ENCODE measurements around the gene DLGAP1. TPM values are rescaled to one million over a fixed set of nuclear protein-coding genes. Genes with fewer than 3 reads are reported as not detected.

Gene DLGAP1
- total RNA-seq, 1 donor from 2014 or later: 13.6 TPM

DNA sequence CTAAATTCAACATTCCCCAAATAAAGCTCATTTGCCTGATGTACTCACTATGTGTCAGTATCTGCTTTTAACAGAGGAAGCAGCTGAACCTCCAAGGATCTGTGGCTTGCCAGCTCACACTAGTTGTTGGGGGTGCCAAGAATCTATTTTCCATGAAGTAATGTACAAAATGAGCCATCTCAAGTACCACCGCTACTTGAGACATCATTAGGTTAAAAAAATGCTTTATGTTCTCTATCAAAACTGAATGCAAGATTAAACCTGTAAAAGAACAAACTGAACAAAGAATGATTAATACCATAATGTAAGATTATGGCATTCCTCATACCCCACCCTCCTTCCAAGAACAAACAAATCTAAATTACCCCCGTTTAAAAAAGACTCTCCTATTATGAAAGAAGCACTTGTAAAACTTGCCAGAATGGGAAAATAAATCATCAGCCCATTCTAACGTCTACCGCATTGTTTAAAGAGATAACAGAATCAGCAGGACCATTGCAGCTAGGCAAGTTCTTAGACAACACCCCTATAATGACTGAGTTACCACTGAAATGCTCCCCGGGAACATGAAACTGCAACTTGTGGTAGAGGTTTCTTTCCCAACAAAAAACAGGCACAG is 471.6 kb downstream of the DLGAP1 start:
- no peak overlapping the region for H3K4me3 Mint-ChIP-seq (ENCODE audit: unreplicated experiment)
- no peaks in the 10 kb centered on the region for H3K4me1 Mint-ChIP-seq (ENCODE audit: low read depth, unreplicated experiment)
- H3K27ac Mint-ChIP-seq (ENCODE audit: unreplicated experiment): no peak overlapping the region
- DNase-seq: no peak
- H3K9me3 Mint-ChIP-seq (ENCODE audit: unreplicated experiment): peaks cover 4% of the 10 kb centered on the region
- peaks cover 4% of the 10 kb centered on the region for H3K36me3 Mint-ChIP-seq (ENCODE audit: unreplicated experiment)
- TF ChIP-seq, protein P1, sequence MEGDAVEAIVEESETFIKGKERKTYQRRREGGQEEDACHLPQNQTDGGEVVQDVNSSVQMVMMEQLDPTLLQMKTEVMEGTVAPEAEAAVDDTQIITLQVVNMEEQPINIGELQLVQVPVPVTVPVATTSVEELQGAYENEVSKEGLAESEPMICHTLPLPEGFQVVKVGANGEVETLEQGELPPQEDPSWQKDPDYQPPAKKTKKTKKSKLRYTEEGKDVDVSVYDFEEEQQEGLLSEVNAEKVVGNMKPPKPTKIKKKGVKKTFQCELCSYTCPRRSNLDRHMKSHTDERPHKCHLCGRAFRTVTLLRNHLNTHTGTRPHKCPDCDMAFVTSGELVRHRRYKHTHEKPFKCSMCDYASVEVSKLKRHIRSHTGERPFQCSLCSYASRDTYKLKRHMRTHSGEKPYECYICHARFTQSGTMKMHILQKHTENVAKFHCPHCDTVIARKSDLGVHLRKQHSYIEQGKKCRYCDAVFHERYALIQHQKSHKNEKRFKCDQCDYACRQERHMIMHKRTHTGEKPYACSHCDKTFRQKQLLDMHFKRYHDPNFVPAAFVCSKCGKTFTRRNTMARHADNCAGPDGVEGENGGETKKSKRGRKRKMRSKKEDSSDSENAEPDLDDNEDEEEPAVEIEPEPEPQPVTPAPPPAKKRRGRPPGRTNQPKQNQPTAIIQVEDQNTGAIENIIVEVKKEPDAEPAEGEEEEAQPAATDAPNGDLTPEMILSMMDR (IDR thresholded peaks at IDR 0.05; ENCODE audit: partially characterized antibody, unreplicated experiment): no peak
- H3K27me3 Mint-ChIP-seq (ENCODE audit: unreplicated experiment): no peaks in the 10 kb centered on the region

DNA sequence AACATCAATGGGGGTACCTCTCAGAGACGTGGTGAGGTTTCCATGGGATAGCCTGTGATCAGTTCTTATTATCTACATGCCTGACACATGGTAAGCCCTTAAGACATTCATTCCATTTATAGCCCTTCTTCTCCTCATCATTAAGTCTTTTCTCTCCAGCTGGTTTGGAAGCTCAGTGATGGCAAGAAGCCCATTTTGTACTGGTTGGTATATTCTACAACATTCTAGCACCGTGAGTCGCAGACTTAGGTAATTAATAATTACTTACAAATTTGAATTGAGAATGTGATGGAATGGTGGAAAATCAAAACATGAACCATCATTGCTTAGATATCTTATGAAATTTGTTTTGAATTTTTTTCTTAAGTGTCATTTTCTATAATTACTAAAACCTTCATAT is 472.6 kb downstream of the DLGAP1 start:
- Mint-ChIP-seq H3K4me1 (ENCODE audit: low read depth, unreplicated experiment) (no peaks in the 10 kb centered on the region), H3K9me3 (ENCODE audit: unreplicated experiment) (peaks cover 4% of the 10 kb centered on the region), H3K4me3 (ENCODE audit: unreplicated experiment) (no peak overlapping the region), H3K36me3 (ENCODE audit: unreplicated experiment) (peaks cover 7% of the 10 kb centered on the region), H3K27me3 (ENCODE audit: unreplicated experiment) (no peaks in the 10 kb centered on the region), H3K27ac (ENCODE audit: unreplicated experiment) (no peak overlapping the region)
- TF ChIP-seq, protein P1 (IDR thresholded peaks at IDR 0.05; ENCODE audit: partially characterized antibody, unreplicated experiment): no peak
- DNase-seq: no peak

DNA sequence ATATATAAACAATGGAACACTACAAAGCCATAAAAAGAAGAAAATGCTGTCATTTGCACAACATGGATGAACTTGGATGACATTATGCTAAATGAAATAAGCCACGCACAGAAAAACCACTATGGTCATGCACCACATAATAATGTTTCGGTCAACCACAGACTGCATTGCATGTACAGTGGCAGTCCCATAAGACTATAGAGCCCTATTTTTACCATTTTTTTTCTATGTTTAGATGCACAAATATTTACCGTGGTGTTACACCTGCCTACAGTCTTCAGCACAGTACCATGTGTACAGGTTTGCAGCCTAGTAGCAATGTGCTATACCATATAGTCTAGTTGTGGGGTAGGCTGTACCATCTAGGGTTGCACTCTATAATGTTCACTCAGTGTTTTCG is 476.1 kb downstream of the DLGAP1 start:
- no peaks in the 10 kb centered on the region for H3K4me1 Mint-ChIP-seq (ENCODE audit: low read depth, unreplicated experiment)
- DNase-seq: no peak
- peaks cover 2% of the 10 kb centered on the region for H3K9me3 Mint-ChIP-seq (ENCODE audit: unreplicated experiment)
- no peak overlapping the region for H3K4me3 Mint-ChIP-seq (ENCODE audit: unreplicated experiment)
- H3K27me3 Mint-ChIP-seq (ENCODE audit: unreplicated experiment): no peaks in the 10 kb centered on the region
- no peak overlapping the region for H3K27ac Mint-ChIP-seq (ENCODE audit: unreplicated experiment)
- TF ChIP-seq, protein P1 (IDR thresholded peaks at IDR 0.05; ENCODE audit: partially characterized antibody, unreplicated experiment): no peak
- peaks cover 7% of the 10 kb centered on the region for H3K36me3 Mint-ChIP-seq (ENCODE audit: unreplicated experiment)

DNA sequence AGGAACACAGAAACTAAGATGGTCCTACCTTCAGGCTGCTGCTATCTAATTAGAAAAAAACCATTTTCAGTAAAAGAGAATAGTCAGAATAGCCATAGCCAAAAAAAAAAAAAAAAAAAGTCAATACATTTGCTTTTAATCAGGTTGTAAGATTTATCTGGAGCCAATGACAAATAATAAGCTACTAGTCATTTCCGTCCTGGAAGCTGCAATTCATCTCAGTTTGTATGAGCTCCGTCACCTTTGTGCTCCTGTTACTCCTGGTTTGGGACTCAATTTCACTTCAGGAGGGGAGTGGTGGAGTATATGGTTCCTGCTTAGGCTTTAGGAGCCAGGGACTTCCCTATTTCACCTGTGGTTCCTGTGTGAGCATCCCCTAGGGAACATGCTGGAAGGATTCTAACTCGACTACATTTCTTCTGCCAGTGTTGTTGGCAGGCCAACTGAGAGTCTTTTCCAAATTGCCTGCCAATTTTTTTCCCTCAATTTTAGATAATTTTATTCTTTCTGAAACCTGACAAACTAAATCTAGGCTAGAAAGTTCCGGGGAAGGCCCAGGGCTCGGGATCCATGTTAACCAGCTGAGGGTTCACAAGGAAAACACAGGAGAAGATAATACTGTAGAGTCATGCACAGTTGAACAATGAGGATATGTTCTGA is 481.8 kb downstream of the DLGAP1 start:
- DNase-seq: no peak
- Mint-ChIP-seq H3K4me1 (ENCODE audit: low read depth, unreplicated experiment) (no peaks in the 10 kb centered on the region), H3K4me3 (ENCODE audit: unreplicated experiment) (no peak overlapping the region), H3K27ac (ENCODE audit: unreplicated experiment) (no peak overlapping the region), H3K36me3 (ENCODE audit: unreplicated experiment) (peaks cover 1% of the 10 kb centered on the region), H3K27me3 (ENCODE audit: unreplicated experiment) (no peaks in the 10 kb centered on the region), H3K9me3 (ENCODE audit: unreplicated experiment) (no peaks in the 10 kb centered on the region)
- TF ChIP-seq, protein P1 (IDR thresholded peaks at IDR 0.05; ENCODE audit: partially characterized antibody, unreplicated experiment): no peak

DNA sequence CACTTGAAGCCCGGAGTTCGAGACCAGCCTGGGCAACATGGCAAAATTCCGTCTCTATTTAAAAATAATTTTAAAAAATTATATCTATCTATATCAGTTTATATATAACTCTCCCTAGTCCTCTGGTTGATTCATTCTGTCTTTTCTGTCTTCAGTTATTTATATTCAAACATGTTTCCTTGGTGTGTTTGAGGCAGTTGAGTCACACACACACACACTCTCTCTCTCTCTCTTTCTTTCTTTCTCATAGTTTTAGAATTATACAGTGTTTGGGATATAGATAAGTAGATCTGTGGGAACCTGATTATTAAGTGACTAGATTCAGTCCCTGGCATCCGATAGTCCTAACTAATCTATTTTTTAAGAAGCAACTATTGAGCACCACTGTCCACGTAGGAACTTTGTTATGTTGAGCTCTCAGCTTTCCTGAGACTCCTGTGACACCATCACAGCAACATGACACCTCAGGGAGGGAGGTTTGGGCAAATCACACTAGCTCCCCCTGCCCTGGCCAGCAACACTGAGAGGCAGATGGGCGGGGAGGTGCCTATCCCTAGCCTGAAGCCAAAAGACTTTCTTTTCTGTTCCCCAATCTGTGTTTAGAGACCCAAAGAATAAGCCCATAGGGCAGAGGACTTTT is 482.7 kb downstream of the DLGAP1 start:
- H3K27me3 Mint-ChIP-seq (ENCODE audit: unreplicated experiment): no peaks in the 10 kb centered on the region
- no peak overlapping the region for H3K27ac Mint-ChIP-seq (ENCODE audit: unreplicated experiment)
- no peaks in the 10 kb centered on the region for H3K9me3 Mint-ChIP-seq (ENCODE audit: unreplicated experiment)
- H3K36me3 Mint-ChIP-seq (ENCODE audit: unreplicated experiment): no peaks in the 10 kb centered on the region
- TF ChIP-seq, protein P1 (IDR thresholded peaks at IDR 0.05; ENCODE audit: partially characterized antibody, unreplicated experiment): no peak
- H3K4me1 Mint-ChIP-seq (ENCODE audit: low read depth, unreplicated experiment): peaks cover 3% of the 10 kb centered on the region
- peak; percentile 38 for DNase-seq
- H3K4me3 Mint-ChIP-seq (ENCODE audit: unreplicated experiment): no peak overlapping the region
